SK-N-SH (cell line): ENCODE data around the gene BAAT. TPM values are rescaled to one million over a fixed set of nuclear protein-coding genes. Genes with fewer than 3 reads are reported as not detected.

Experiments used
- CTCF ChIA-PET: fragments of 300-600, 350-600 bp; formaldehyde crosslinking; extraction: SDS; loops from one replicate; lab custom pipeline; 2021; lab: Yijun Ruan, JAX
- POLR2A ChIA-PET: fragments of 350-600 bp; sonication (Branson Sonifier 250); formaldehyde crosslinking; extraction: SDS; loops from one replicate; lab custom pipeline; 2020; ENCODE audit warnings: antibody characterized with exemption, inconsistent platforms; lab: Yijun Ruan, JAX
- DNase-seq: peaks from one replicate; pipeline ENCODE4 v3.0.0; 2012
- H2AFZ ChIP-seq: fragments of 200-600 bp; sonication (generic); 2 replicates; pipeline ENCODE4 v1.8.1; 2016; ENCODE audit warnings: antibody characterized with exemption, mild to moderate bottlenecking, low read depth
- H3F3A ChIP-seq: fragments of 200-600 bp; sonication (generic); replicated peaks from 2 replicates; pipeline ENCODE3; 2016; ENCODE audit warnings: antibody characterized with exemption, mild to moderate bottlenecking; ENCODE audit not compliant: insufficient read depth
- H3K27ac ChIP-seq, 2 experiments: fragments of 200-500 bp in 1 of 2; fragments of 200-600 bp in 1 of 2; sonication (Bioruptor generic) in 1 of 2; sonication (generic), shearing (Covaris generic) in 1 of 2; 2 replicates each; pipeline versions ENCODE4 v1.5.1 to v1.6.1; 2014 to 2016; ENCODE audit warnings: low read depth in 2 of 2, inconsistent platforms in 1 of 2, low read length in 1 of 2, mild to moderate bottlenecking in 1 of 2, mixed read lengths in 1 of 2
- H3K27me3 ChIP-seq: fragments of 200-600 bp; sonication (generic), shearing (Covaris generic); 2 replicates; pipeline ENCODE4 v1.6.1; 2016; ENCODE audit warnings: mixed run types; ENCODE audit not compliant: insufficient read depth
- H3K36me3 ChIP-seq, 2 experiments: fragments of 200-500 bp in 1 of 2; fragments of 200-600 bp in 1 of 2; sonication (Bioruptor generic) in 1 of 2; sonication (generic) in 1 of 2; replicated peaks in 1 of 2; 2 replicates each; pipeline versions ENCODE3 to v1.5.1; 2014 to 2016; ENCODE audit warnings: low read length in 1 of 2, mild to moderate bottlenecking in 1 of 2; ENCODE audit not compliant: insufficient read depth in 2 of 2, control insufficient read depth in 1 of 2
- H3K4me1 ChIP-seq, 2 experiments: fragments of 200-500 bp in 1 of 2; fragments of 200-600 bp in 1 of 2; sonication (Bioruptor generic) in 1 of 2; sonication (generic), shearing (Covaris generic) in 1 of 2; 2 replicates each; pipeline versions ENCODE4 v1.5.1 to v1.6.1; 2014 to 2016; ENCODE audit warnings: low read depth in 1 of 2, low read length in 1 of 2, mixed run types in 1 of 2; ENCODE audit not compliant: insufficient read depth in 2 of 2, control insufficient read depth in 1 of 2
- H3K4me2 ChIP-seq: fragments of 200-600 bp; sonication (generic), shearing (Covaris generic); 2 replicates; pipeline ENCODE4 v1.6.1; 2017; ENCODE audit warnings: mixed run types
- H3K4me3 ChIP-seq, 2 experiments: fragments of 200-500 bp in 1 of 2; fragments of 200-600 bp in 1 of 2; sonication (Bioruptor generic) in 1 of 2; sonication (generic), shearing (Covaris generic) in 1 of 2; 2 replicates each; pipeline versions ENCODE4 v1.5.1 to v1.8.1; 2014 to 2016; ENCODE audit warnings: low read depth in 2 of 2, inconsistent platforms in 1 of 2, low read length in 1 of 2, mild to moderate bottlenecking in 1 of 2, mixed read lengths in 1 of 2, moderate library complexity in 1 of 2
- H3K79me2 ChIP-seq: fragments of 200-600 bp; sonication (generic); 2 replicates; pipeline ENCODE4 v1.8.1; 2017; ENCODE audit warnings: mild to moderate bottlenecking; ENCODE audit not compliant: insufficient read depth
- H3K9ac ChIP-seq: fragments of 200-600 bp; sonication (generic); 2 replicates; pipeline ENCODE4 v1.6.1; 2017; ENCODE audit warnings: mixed run types
- H3K9me2 ChIP-seq: fragments of 200-600 bp; sonication (generic); 2 replicates; pipeline ENCODE4 v1.6.1; 2017; ENCODE audit warnings: mixed run types
- H3K9me3 ChIP-seq: fragments of 200-600 bp; sonication (generic); 2 replicates; pipeline ENCODE4 v1.6.1; 2017; ENCODE audit warnings: mixed run types, mild to moderate bottlenecking, moderate library complexity
- H4K20me1 ChIP-seq: fragments of 200-600 bp; sonication (generic); 2 replicates; pipeline ENCODE4 v1.6.1; 2017; ENCODE audit warnings: mild to moderate bottlenecking, mixed run types; ENCODE audit not compliant: insufficient read depth
- CHD2 ChIP-seq: fragments of 150-350 bp; IDR thresholded peaks from 2 replicates; pipeline ENCODE4 v1.6.1; 2018; ENCODE audit warnings: low read length; ENCODE audit not compliant: partially characterized antibody
- ELF1 ChIP-seq: IDR thresholded peaks from 2 replicates; pipeline ENCODE4 v1.4.0; 2012
- FOSL2 ChIP-seq: IDR thresholded peaks from 2 replicates; pipeline ENCODE4 v1.4.0; 2012; ENCODE audit warnings: low read depth, mild to moderate bottlenecking, moderate library complexity, borderline replicate concordance
- FOXJ3 ChIP-seq: sonication (generic); formaldehyde crosslinking; IDR thresholded peaks from 2 replicates; pipeline ENCODE4 v1.5.1; 2020; ENCODE audit warnings: mild to moderate bottlenecking, missing genetic modification reagents
- FOXM1 ChIP-seq: IDR thresholded peaks from 2 replicates; pipeline ENCODE4 v1.4.0; 2012; ENCODE audit warnings: low read depth, mild to moderate bottlenecking
- GABPA ChIP-seq: IDR thresholded peaks from 2 replicates; pipeline ENCODE4 v1.4.0; 2012; ENCODE audit warnings: low read depth, mild to moderate bottlenecking
- GATA2 ChIP-seq: sonication (generic); formaldehyde crosslinking; IDR thresholded peaks from 2 replicates; pipeline ENCODE4 v1.5.0; 2020; ENCODE audit warnings: mild to moderate bottlenecking, missing genetic modification reagents
- MXI1 ChIP-seq: IDR thresholded peaks from 2 replicates; pipeline ENCODE4 v1.6.1; 2012; ENCODE audit warnings: mild to moderate bottlenecking, low read depth, low read length, improper control_type of control experiment
- NFIC ChIP-seq: IDR thresholded peaks from 2 replicates; pipeline ENCODE4 v1.4.0; 2012; ENCODE audit warnings: borderline replicate concordance
- NRF1 ChIP-seq: IDR thresholded peaks from 2 replicates; pipeline ENCODE4 v1.6.1; 2012; ENCODE audit warnings: low read depth, mild to moderate bottlenecking, low read length
- RAD21 ChIP-seq: IDR thresholded peaks from 2 replicates; pipeline ENCODE4 v1.6.1; 2012; ENCODE audit warnings: mild to moderate bottlenecking, low read length
- RCOR1 ChIP-seq: fragments of 150-350 bp; IDR thresholded peaks from 2 replicates; pipeline ENCODE4 v1.6.1; 2017; ENCODE audit warnings: antibody characterized with exemption, low read length
- SMC3 ChIP-seq: IDR thresholded peaks from 2 replicates; pipeline ENCODE4 v1.6.1; 2012; ENCODE audit warnings: low read depth, low read length, improper control_type of control experiment
- TEAD4 ChIP-seq: IDR thresholded peaks from 2 replicates; pipeline ENCODE4 v1.4.0; 2012; ENCODE audit warnings: mild to moderate bottlenecking, borderline replicate concordance; ENCODE audit not compliant: insufficient read depth
- YY1 ChIP-seq: IDR thresholded peaks from 2 replicates; pipeline ENCODE4 v1.4.0; 2012; ENCODE audit warnings: low read depth, mild to moderate bottlenecking
- WGBS: methylation state at CpG from one replicate; pipeline ENCODE4 v1.1.6; 2017; ENCODE audit warnings: low lambda C conversion rate; 5-methylcytosine and 5-hydroxymethylcytosine counted together
- polyA plus RNA-seq, 3 experiments: library from polyadenylated mRNA; depleted of rRNA; stranded (reverse); fragments of >200 nt; gene quantifications; 2 replicates each; pipeline ENCODE4 v1.2.3, GENCODE V29; 2012
- TF ChIP-seq, protein P1 (sequence below): IDR thresholded peaks from 2 replicates; pipeline ENCODE4 v1.4.0; 2012; ENCODE audit warnings: low read depth, borderline replicate concordance
- TF ChIP-seq, protein P2 (sequence below): IDR thresholded peaks from 2 replicates; pipeline ENCODE4 v1.6.1; 2012; ENCODE audit warnings: mild to moderate bottlenecking, low read depth, low read length, moderate library complexity
- TF ChIP-seq, protein P3 (sequence below): IDR thresholded peaks from 2 replicates; pipeline ENCODE4 v1.4.0; 2012; ENCODE audit warnings: low read depth, borderline replicate concordance
- TF ChIP-seq, protein P4 (sequence below): fragments of 150-350 bp; IDR thresholded peaks from 2 replicates; pipeline ENCODE4 v1.6.1; 2016; ENCODE audit warnings: mild to moderate bottlenecking, low read depth, low read length
- TF ChIP-seq, protein P5 (sequence below): fragments of 200-600 bp; sonication (generic); IDR thresholded peaks from 2 replicates; pipeline ENCODE4 v1.6.1; 2017; ENCODE audit warnings: antibody characterized with exemption, mild to moderate bottlenecking, moderate library complexity

BAAT gene
- polyA plus RNA-seq, 1 of the 3 experiments (the other 2 are of a cell fraction), result 0.02 TPM

DNA sequence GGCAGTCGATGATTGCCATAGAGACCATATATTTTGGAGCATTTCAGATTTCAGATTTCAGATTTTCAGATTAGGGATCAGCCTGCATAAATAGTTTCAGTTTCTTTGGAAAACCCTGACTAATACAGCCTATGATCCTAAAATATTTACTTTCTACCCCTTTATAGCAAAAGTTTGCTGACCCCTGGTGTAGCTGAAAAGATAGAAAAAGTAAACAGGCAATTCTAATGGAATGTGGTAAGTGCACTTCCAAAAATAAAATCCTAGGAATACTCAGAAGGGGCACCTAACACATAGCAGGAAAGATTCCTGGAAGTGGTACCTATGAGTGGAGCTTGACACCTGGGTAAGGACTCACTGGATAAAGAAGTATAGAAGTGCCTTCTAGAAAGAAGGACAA, 34.5 kb downstream of the BAAT start:
- H3K27me3 ChIP-seq, result peaks cover 14% of the 10 kb centered on the region; the same call in 1 of the 2 replicates
- H3K27ac ChIP-seq, result no peak overlapping the region
- no peak for TF ChIP-seq GATA2 (CRISPR knock-in tag)
- TF ChIP-seq, protein P1, sequence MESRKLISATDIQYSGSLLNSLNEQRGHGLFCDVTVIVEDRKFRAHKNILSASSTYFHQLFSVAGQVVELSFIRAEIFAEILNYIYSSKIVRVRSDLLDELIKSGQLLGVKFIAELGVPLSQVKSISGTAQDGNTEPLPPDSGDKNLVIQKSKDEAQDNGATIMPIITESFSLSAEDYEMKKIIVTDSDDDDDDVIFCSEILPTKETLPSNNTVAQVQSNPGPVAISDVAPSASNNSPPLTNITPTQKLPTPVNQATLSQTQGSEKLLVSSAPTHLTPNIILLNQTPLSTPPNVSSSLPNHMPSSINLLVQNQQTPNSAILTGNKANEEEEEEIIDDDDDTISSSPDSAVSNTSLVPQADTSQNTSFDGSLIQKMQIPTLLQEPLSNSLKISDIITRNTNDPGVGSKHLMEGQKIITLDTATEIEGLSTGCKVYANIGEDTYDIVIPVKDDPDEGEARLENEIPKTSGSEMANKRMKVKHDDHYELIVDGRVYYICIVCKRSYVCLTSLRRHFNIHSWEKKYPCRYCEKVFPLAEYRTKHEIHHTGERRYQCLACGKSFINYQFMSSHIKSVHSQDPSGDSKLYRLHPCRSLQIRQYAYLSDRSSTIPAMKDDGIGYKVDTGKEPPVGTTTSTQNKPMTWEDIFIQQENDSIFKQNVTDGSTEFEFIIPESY, result no peak
- no peak for TF ChIP-seq CHD2
- no peak for TF ChIP-seq RAD21
- TF ChIP-seq, protein P2, sequence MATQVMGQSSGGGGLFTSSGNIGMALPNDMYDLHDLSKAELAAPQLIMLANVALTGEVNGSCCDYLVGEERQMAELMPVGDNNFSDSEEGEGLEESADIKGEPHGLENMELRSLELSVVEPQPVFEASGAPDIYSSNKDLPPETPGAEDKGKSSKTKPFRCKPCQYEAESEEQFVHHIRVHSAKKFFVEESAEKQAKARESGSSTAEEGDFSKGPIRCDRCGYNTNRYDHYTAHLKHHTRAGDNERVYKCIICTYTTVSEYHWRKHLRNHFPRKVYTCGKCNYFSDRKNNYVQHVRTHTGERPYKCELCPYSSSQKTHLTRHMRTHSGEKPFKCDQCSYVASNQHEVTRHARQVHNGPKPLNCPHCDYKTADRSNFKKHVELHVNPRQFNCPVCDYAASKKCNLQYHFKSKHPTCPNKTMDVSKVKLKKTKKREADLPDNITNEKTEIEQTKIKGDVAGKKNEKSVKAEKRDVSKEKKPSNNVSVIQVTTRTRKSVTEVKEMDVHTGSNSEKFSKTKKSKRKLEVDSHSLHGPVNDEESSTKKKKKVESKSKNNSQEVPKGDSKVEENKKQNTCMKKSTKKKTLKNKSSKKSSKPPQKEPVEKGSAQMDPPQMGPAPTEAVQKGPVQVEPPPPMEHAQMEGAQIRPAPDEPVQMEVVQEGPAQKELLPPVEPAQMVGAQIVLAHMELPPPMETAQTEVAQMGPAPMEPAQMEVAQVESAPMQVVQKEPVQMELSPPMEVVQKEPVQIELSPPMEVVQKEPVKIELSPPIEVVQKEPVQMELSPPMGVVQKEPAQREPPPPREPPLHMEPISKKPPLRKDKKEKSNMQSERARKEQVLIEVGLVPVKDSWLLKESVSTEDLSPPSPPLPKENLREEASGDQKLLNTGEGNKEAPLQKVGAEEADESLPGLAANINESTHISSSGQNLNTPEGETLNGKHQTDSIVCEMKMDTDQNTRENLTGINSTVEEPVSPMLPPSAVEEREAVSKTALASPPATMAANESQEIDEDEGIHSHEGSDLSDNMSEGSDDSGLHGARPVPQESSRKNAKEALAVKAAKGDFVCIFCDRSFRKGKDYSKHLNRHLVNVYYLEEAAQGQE, result no peak
- TF ChIP-seq NFIC, result no peak
- no peak for TF ChIP-seq RCOR1
- TF ChIP-seq FOXJ3, result no peak
- TF ChIP-seq FOXM1, result no peak
- TF ChIP-seq YY1, result no peak
- no peaks in the 10 kb centered on the region for H3K36me3 ChIP-seq
- no peaks in the 10 kb centered on the region for H3K4me1 ChIP-seq
- H2AFZ ChIP-seq, result no peak overlapping the region
- no peak overlapping the region for H3K4me2 ChIP-seq
- H3K9me3 ChIP-seq, result no peaks in the 10 kb centered on the region
- H3F3A ChIP-seq, result no peaks in the 10 kb centered on the region
- ChIA-PET POLR2A (no interaction called here), CTCF (interaction anchor here (0.8 to 1.1 kb wide), 2 partner anchors 23 to 39 kb away, joined by 3 read pairs; no protein-coding TSS in a partner anchor)
- H3K9me2 ChIP-seq, result no peaks in the 10 kb centered on the region
- no peak overlapping the region for H3K9ac ChIP-seq
- DNase-seq, result no peak
- H3K79me2 ChIP-seq, result no peaks in the 10 kb centered on the region
- 35% methylated on average over 1 of the region's 1 CpG for WGBS
- no peaks in the 10 kb centered on the region for H4K20me1 ChIP-seq
- no peak overlapping the region for H3K4me3 ChIP-seq

DNA sequence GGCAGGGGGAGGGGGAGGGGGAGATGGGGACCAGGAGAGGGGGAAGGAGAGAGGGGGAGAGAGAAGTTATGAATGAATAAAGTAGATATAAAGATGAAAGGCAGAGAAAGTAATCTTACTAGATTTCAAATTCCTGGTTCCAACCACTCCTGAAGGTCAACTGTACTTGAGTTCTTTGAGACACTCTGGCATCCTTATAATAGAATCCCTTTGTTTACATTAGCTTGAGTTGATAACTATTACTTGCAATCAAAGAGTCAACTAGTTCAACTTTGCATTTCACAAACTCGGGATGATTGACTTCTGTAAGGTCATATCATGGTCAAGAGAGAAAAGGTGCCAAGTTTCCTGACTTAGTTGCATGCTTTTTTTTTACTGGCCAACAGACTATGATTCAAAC, 42.2 kb downstream of the BAAT start:
- ChIA-PET POLR2A (no interaction called here), CTCF (no interaction called here)
- Histone ChIP-seq H3K4me1 (no peaks in the 10 kb centered on the region), H3K9me2 (no peaks in the 10 kb centered on the region), H2AFZ (no peak overlapping the region), H3K9ac (no peak overlapping the region), H3K27ac (no peak overlapping the region), H3F3A (no peaks in the 10 kb centered on the region), H3K27me3 (0 out of 2 replicates have a peak, but pooled peaks cover 7% of the 10 kb centered on the region), H3K9me3 (no peaks in the 10 kb centered on the region), H3K4me3 (no peak overlapping the region), H3K36me3 (no peaks in the 10 kb centered on the region), H3K4me2 (no peak overlapping the region), H4K20me1 (no peaks in the 10 kb centered on the region), H3K79me2 (no peaks in the 10 kb centered on the region)
- no peak for DNase-seq
- 19% methylated on average over 1 of the region's 1 CpG for WGBS
- TF ChIP-seq MXI1 (no peak), GABPA (no peak), SMC3 (no peak), NRF1 (no peak), TEAD4 (no peak), ELF1 (no peak), GATA2 (CRISPR knock-in tag) (no peak), FOSL2 (no peak), YY1 (no peak), FOXJ3 (no peak)
- TF ChIP-seq, protein P3, sequence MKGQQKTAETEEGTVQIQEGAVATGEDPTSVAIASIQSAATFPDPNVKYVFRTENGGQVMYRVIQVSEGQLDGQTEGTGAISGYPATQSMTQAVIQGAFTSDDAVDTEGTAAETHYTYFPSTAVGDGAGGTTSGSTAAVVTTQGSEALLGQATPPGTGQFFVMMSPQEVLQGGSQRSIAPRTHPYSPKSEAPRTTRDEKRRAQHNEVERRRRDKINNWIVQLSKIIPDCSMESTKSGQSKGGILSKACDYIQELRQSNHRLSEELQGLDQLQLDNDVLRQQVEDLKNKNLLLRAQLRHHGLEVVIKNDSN, result no peak
- TF ChIP-seq, protein P4, sequence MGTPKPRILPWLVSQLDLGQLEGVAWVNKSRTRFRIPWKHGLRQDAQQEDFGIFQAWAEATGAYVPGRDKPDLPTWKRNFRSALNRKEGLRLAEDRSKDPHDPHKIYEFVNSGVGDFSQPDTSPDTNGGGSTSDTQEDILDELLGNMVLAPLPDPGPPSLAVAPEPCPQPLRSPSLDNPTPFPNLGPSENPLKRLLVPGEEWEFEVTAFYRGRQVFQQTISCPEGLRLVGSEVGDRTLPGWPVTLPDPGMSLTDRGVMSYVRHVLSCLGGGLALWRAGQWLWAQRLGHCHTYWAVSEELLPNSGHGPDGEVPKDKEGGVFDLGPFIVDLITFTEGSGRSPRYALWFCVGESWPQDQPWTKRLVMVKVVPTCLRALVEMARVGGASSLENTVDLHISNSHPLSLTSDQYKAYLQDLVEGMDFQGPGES, result no peak
- TF ChIP-seq, protein P5, sequence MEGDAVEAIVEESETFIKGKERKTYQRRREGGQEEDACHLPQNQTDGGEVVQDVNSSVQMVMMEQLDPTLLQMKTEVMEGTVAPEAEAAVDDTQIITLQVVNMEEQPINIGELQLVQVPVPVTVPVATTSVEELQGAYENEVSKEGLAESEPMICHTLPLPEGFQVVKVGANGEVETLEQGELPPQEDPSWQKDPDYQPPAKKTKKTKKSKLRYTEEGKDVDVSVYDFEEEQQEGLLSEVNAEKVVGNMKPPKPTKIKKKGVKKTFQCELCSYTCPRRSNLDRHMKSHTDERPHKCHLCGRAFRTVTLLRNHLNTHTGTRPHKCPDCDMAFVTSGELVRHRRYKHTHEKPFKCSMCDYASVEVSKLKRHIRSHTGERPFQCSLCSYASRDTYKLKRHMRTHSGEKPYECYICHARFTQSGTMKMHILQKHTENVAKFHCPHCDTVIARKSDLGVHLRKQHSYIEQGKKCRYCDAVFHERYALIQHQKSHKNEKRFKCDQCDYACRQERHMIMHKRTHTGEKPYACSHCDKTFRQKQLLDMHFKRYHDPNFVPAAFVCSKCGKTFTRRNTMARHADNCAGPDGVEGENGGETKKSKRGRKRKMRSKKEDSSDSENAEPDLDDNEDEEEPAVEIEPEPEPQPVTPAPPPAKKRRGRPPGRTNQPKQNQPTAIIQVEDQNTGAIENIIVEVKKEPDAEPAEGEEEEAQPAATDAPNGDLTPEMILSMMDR, result no peak
